SK-N-MC (cell line): ENCODE results near the gene GLT8D2.

Source experiments
- FOXP2 ChIP-seq: optimal IDR thresholded peaks from 2 replicates; pipeline ENCODE3; 2011; ENCODE audit warnings: mild to moderate bottlenecking, moderate library complexity; ENCODE audit not compliant: insufficient read depth; ENCODE audit errors: extremely low read length, control extremely low read depth
- POLR2AphosphoS5 ChIP-seq: IDR thresholded peaks from 2 replicates; pipeline ENCODE4 v1.6.1; 2012; ENCODE audit warnings: mild to moderate bottlenecking, low read depth, low read length, borderline replicate concordance

GRCh38 chr12:104000807-104001434, 49.1 kb downstream of the GLT8D2 start:
- TF ChIP-seq POLR2AphosphoS5 (peak; percentile 18; the same call in 1 of the 2 replicates), FOXP2 (no peak)
